ENCODE data around the gene CCDC171. TPM values are rescaled to one million over a fixed set of nuclear protein-coding genes. Genes with fewer than 3 reads are reported as not detected.

CCDC171 gene
- total RNA-seq, 2 experiments from 2014 or later, result 10.4 to 18.2 TPM

GRCh38 chr9:15813076-15813475, 260.2 kb downstream of the CCDC171 start:
- ChIA-PET CTCF (ENCODE audit: unreplicated experiment) (no interaction called here), POLR2A (interaction anchor here (0.9 kb wide), 1 partner anchor 20 kb away, joined by 3 read pairs; no protein-coding TSS in a partner anchor)
- no peak for DNase-seq (ENCODE audit: low spot score)
- H3K9me3 ChIP-seq (ENCODE audit: low read length), result no peaks in the 10 kb centered on the region
- H4K20me1 ChIP-seq (ENCODE audit: insufficient read depth, low read length), result no peaks in the 10 kb centered on the region
- no peak overlapping the region for H3K4me3 ChIP-seq (ENCODE audit: low read depth, low read length, poor library complexity, severe bottlenecking)
- no TSS peak for BruUV-seq (replicated peaks)
- H3K9me2 ChIP-seq (ENCODE audit: insufficient read depth, low read length), result no peaks in the 10 kb centered on the region
- no peaks in the 10 kb centered on the region for H3K79me2 ChIP-seq (ENCODE audit: insufficient read depth, low read depth, low read length)
- intact Hi-C loops (cut with micrococcal nuclease; ENCODE audit: unreplicated experiment), result no loop called here
- H3K4me2 ChIP-seq (ENCODE audit: low read length), result no peak overlapping the region
- no peak overlapping the region for H2AFZ ChIP-seq (ENCODE audit: low read length)
- H3K4me1 ChIP-seq (ENCODE audit: insufficient read depth, low read length, poor library complexity, severe bottlenecking), result no peaks in the 10 kb centered on the region
- no peak overlapping the region for H3K27ac ChIP-seq (ENCODE audit: low read depth, low read length, poor library complexity, severe bottlenecking)
- TF ChIP-seq EZH2phosphoT487 (IDR thresholded peaks at IDR 0.05; ENCODE audit: borderline replicate concordance, low read depth, low read length), result no peak
- no peak for TF ChIP-seq CTCF (conservative IDR thresholded peaks at IDR 0.05; ENCODE audit: low read length)
- H3K36me3 ChIP-seq (ENCODE audit: insufficient read depth, low read length), result no peaks in the 10 kb centered on the region

GRCh38 chr9:15824310-15824709, 271.5 kb downstream of the CCDC171 start:
- H3K4me1 ChIP-seq (ENCODE audit: insufficient read depth, low read length, poor library complexity, severe bottlenecking), result no peaks in the 10 kb centered on the region
- H4K20me1 ChIP-seq (ENCODE audit: insufficient read depth, low read length), result no peaks in the 10 kb centered on the region
- no peaks in the 10 kb centered on the region for H3K36me3 ChIP-seq (ENCODE audit: insufficient read depth, low read length)
- H3K27ac ChIP-seq (ENCODE audit: low read depth, low read length, poor library complexity, severe bottlenecking), result no peak overlapping the region
- no peak overlapping the region for H2AFZ ChIP-seq (ENCODE audit: low read length)
- H3K9me3 ChIP-seq (ENCODE audit: low read length), result no peaks in the 10 kb centered on the region
- ChIA-PET CTCF (ENCODE audit: unreplicated experiment) (interaction anchor here (0.6 kb wide), 1 partner anchor 330 kb away, joined by 3 read pairs; no protein-coding TSS in a partner anchor), POLR2A (no interaction called here)
- H3K4me2 ChIP-seq (ENCODE audit: low read length), result no peak overlapping the region
- no peak overlapping the region for H3K4me3 ChIP-seq (ENCODE audit: low read depth, low read length, poor library complexity, severe bottlenecking)
- intact Hi-C loops (cut with micrococcal nuclease; ENCODE audit: unreplicated experiment), result no loop called here
- no peaks in the 10 kb centered on the region for H3K9me2 ChIP-seq (ENCODE audit: insufficient read depth, low read length)
- no peaks in the 10 kb centered on the region for H3K79me2 ChIP-seq (ENCODE audit: insufficient read depth, low read depth, low read length)
- peak; percentile 17 for DNase-seq (ENCODE audit: low spot score)
- TF ChIP-seq CTCF (conservative IDR thresholded peaks at IDR 0.05; ENCODE audit: low read length) (peak; percentile 57), EZH2phosphoT487 (IDR thresholded peaks at IDR 0.05; ENCODE audit: borderline replicate concordance, low read depth, low read length) (no peak)
- no TSS peak for BruUV-seq (replicated peaks)

GRCh38 chr9:15831384-15831783, 278.5 kb downstream of the CCDC171 start:
- Histone ChIP-seq H3K4me3 (ENCODE audit: low read depth, low read length, poor library complexity, severe bottlenecking) (no peak overlapping the region), H3K27ac (ENCODE audit: low read depth, low read length, poor library complexity, severe bottlenecking) (no peak overlapping the region), H3K79me2 (ENCODE audit: insufficient read depth, low read depth, low read length) (no peaks in the 10 kb centered on the region), H3K4me1 (ENCODE audit: insufficient read depth, low read length, poor library complexity, severe bottlenecking) (no peaks in the 10 kb centered on the region), H2AFZ (ENCODE audit: low read length) (no peak overlapping the region), H3K4me2 (ENCODE audit: low read length) (no peak overlapping the region), H3K36me3 (ENCODE audit: insufficient read depth, low read length) (no peaks in the 10 kb centered on the region), H3K9me3 (ENCODE audit: low read length) (no peaks in the 10 kb centered on the region), H3K9me2 (ENCODE audit: insufficient read depth, low read length) (no peaks in the 10 kb centered on the region), H4K20me1 (ENCODE audit: insufficient read depth, low read length) (no peaks in the 10 kb centered on the region)
- no peak for DNase-seq (ENCODE audit: low spot score)
- intact Hi-C loops (cut with micrococcal nuclease; ENCODE audit: unreplicated experiment), result no loop called here
- BruUV-seq (replicated peaks), result no TSS peak
- POLR2A ChIA-PET, result no interaction called here
- no peak for TF ChIP-seq EZH2phosphoT487 (IDR thresholded peaks at IDR 0.05; ENCODE audit: borderline replicate concordance, low read depth, low read length)
- CTCF ChIA-PET (ENCODE audit: unreplicated experiment), result no interaction called here
